Fibroblast of villous mesenchyme (primary cell): ENCODE data around the gene GRM8. TPM values are rescaled to one million over a fixed set of nuclear protein-coding genes. Genes with fewer than 3 reads are reported as not detected.

Source experiments
- DNase-seq: peaks from one replicate; pipeline ENCODE4 v3.0.0-alpha.2; 2010; ENCODE audit warnings: low read depth
- H3K4me3 ChIP-seq: 2 replicates; pipeline ENCODE4 v1.5.1; 2011; ENCODE audit warnings: low read depth, mild to moderate bottlenecking, low read length
- total RNA-seq: library from RNA; depleted of rRNA; stranded (reverse); fragments of >200 nt; gene quantifications from 2 replicates; pipeline ENCODE4 v1.2.3, GENCODE V29; 2012
- TF ChIP-seq, protein P1 (sequence below): IDR thresholded peaks from 2 replicates; pipeline ENCODE4 v1.5.1; 2012; ENCODE audit warnings: low read depth, mild to moderate bottlenecking, low read length; ENCODE audit not compliant: insufficient read depth

GRM8 gene
- total RNA-seq, 1 donor: not detected

DNA sequence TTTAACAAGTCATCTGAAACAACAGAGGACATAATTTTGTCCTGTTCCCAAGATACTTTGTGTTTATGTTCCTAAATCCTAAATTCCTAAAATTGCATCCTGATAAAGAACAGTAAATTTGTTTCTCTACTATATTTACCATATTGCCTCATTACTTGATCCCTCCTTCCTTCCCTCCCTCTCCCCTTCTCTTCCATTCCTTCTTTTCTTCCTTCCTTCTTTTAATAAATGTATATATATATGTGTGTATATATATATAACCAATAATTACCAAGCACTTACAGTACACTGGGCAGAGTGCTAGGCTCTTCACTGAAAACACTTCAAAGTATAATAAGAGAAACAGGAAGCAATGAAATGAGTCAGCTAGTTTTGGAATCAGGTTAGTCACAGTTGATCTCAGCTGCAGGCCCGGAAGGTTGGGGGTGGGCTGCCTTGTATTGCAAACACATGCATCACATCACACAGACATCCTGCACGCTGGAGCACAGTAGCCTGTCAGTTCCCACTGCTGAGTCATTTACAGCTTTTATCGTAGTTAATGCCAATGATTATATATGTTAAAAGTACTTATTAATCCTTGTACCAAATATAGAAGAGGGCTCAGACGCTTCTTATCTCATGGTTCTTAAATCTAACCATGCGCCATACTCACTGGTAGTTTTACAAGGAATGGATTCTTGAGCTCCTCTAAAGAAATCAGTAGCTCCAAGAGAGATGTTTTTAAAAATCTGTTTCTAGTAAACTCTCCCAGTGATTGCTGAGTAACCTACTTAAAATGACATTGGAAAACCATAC is 551.7 kb downstream of the GRM8 start:
- no peak overlapping the region for H3K4me3 ChIP-seq
- peak; percentile 91 for DNase-seq
- TF ChIP-seq, protein P1, sequence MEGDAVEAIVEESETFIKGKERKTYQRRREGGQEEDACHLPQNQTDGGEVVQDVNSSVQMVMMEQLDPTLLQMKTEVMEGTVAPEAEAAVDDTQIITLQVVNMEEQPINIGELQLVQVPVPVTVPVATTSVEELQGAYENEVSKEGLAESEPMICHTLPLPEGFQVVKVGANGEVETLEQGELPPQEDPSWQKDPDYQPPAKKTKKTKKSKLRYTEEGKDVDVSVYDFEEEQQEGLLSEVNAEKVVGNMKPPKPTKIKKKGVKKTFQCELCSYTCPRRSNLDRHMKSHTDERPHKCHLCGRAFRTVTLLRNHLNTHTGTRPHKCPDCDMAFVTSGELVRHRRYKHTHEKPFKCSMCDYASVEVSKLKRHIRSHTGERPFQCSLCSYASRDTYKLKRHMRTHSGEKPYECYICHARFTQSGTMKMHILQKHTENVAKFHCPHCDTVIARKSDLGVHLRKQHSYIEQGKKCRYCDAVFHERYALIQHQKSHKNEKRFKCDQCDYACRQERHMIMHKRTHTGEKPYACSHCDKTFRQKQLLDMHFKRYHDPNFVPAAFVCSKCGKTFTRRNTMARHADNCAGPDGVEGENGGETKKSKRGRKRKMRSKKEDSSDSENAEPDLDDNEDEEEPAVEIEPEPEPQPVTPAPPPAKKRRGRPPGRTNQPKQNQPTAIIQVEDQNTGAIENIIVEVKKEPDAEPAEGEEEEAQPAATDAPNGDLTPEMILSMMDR: no peak

DNA sequence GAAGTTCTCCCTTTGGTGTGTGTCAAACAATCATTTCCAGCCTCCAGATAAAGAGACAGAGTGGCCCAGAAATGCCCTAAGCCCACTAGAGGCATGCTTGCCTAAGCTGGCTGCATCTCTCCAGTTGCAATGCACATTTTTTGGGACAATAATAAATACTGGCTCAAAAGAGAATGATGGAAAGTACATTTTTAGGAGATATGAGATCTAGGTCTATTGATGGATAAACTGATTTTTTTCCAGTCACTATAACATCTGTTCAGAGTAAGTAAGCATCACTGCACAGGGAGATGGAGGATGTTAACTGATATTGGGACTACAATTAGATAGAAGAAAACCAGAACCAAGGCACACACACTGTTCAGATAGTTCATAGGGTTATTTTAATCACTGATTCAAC is 553.0 kb downstream of the GRM8 start:
- TF ChIP-seq, protein P1: no peak
- H3K4me3 ChIP-seq: no peak overlapping the region
- DNase-seq: no peak

DNA sequence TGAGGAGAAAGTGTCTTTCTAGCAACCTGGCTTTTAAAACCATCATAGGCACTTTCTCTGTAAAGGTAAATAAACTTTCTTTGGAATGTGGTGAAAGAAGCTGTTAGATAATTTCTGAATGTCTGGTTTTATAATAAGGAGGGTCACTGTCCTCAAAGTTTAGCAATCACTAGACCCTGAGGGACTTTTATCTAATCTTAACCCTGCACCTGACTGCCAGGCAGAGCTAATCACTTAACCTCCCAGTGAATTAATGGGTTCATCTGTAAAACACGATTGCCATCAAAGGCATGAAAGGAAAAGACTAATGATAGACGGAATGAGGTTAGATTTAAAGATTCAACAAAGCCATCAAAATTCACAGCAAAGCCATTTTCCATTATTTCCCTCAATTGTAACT is 553.8 kb downstream of the GRM8 start:
- H3K4me3 ChIP-seq: no peak overlapping the region
- no peak for DNase-seq
- TF ChIP-seq, protein P1: no peak

DNA sequence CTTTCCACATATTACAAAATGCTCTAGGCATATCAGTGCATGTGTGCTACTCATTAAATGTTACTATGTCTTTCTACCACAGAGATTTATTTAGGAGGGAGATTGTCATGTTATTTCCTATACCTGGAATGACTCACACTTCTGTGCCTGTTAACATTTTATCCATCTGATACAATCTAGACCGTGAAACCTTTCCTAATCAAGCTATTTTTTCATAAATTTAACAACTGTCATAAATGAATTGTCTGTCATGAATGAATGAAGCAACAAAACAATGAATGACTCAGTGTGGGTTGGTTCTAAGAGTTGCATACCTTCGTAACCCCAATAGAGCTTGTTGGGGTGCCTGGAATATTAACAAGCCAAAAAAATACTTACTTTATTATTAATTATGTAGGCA is 554.3 kb downstream of the GRM8 start:
- TF ChIP-seq, protein P1: no peak
- no peak overlapping the region for H3K4me3 ChIP-seq
- no peak for DNase-seq

DNA sequence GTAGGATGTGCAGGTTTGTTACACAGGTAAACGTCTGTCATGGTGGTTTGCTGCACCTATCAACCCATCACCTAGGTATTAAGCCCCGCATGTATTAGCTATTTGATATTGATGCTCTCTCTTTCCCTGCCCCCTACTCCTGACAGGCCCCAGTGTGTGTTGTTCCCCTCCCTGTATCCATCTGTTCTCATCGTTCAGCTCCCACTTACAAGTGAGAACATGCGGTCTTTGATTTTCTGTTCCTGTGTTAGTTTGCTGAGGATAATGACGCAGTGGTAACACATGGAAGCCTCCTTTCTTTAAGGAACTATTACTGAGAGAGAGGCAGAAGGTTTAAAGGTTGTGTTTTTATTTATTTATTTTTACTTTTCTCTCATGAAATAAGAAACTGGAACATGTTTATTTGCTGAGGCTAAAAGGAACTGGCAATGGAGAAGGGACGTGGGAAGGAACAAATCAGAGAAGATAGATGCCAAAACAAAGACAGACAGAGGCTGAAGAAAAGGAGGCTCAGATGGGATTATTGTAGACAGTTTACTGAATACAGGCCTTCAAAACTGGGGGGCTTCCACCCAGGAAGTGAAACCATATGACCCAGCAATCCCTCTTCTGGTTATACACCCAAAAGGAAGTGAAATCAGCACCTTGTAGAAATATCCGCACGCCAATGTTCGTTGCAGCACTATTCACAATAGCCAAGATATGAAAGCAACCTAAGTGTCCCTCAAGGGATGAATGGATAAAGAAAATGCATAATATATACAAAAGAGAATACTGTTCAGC is 556.3 kb downstream of the GRM8 start:
- no peak overlapping the region for H3K4me3 ChIP-seq
- TF ChIP-seq, protein P1: no peak
- DNase-seq: no peak

DNA sequence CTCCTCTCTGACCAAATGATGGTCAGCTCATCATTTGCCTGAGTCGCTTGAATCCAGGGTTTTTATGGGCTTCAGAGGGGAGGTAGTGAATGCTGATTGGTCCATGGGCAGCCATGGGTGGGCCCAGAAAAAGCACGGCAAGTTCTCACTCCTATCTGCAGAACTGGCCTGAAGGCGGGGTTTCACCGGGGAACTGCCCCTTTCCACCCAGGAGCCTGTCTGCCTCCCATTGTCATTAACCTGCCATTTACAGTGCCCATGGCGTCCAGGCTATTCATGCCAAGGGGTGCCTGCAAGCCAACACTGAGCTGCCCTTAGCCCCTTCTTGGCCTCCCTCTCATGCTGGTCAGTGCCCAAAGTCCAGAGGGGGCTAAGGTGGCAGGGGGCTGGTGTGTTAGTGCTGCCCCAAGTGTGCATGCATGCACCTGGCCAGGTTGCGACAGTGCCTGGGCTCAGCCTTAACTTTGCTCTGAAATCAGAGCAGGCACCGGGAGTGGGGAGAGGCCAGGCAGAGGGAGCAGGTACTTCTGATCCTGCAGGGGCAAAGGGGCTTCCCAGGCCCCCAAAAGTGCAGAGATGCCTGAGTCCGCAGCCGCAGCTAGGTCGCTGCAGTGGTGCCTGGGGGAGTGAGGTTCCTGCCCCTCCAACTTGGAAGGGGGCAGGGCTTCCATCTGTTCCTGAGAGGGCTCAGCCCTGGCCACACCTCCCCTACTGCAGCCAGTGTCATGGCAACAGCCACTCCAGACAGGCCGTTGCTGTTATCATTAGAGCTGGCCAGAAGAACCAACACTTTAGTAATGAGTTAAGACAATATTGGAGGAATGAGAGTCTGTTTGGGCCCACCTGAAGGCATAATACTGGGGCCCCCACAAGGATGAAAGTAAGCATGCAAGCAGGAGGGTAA is 561.6 kb downstream of the GRM8 start:
- TF ChIP-seq, protein P1: no peak
- DNase-seq: no peak
- H3K4me3 ChIP-seq: no peak overlapping the region
